Naive thymus-derived CD4-positive, alpha-beta T cell (primary cell): Measurements from ENCODE around the gene ITM2B. TPM values are rescaled to one million over a fixed set of nuclear protein-coding genes. Genes with fewer than 3 reads are reported as not detected.

Experiments used
- ATAC-seq: fragments of 150-1000 bp; cut with Tn5 transposase; 2 replicates; pipeline ENCODE4 v1.10.0; 2021; ENCODE audit warnings: mild to moderate bottlenecking, moderate library complexity
- CTCF ChIA-PET: fragments of 350-600 bp; sonication (Branson Sonifier 250); formaldehyde crosslinking; loops from one replicate; lab custom pipeline; 2021; ENCODE audit warnings: antibody characterized with exemption; lab: Charles Lee
- POLR2A ChIA-PET: fragments of 350-600 bp; sonication (Branson Sonifier 250); formaldehyde crosslinking; loops from one replicate; lab custom pipeline; 2021; ENCODE audit warnings: antibody characterized with exemption, inconsistent platforms; lab: Charles Lee
- DNase-seq, 9 donors: peaks; one replicate each; pipeline versions ENCODE4 v3.0.0 to v3.0.0-alpha.2; 2020 to 2022; ENCODE audit warnings: mixed read lengths in 1 of 9
- H3K27ac ChIP-seq: one replicate; pipeline ENCODE4 v1.7.0; 2013; ENCODE audit warnings: mild to moderate bottlenecking, low read depth, low read length, moderate library complexity
- H3K27me3 ChIP-seq, 2 donors: one replicate each; pipeline ENCODE4 v1.7.0; 2013; ENCODE audit warnings: low read length in 2 of 2, mild to moderate bottlenecking in 2 of 2, moderate library complexity in 2 of 2; ENCODE audit not compliant: control insufficient read depth in 2 of 2, insufficient read depth in 2 of 2
- H3K36me3 ChIP-seq, 3 experiments: 1 replicate in 2 of 3; 2 replicates in 1 of 3; pipeline ENCODE4 v1.7.0; 2013; ENCODE audit warnings: low read length in 3 of 3, mild to moderate bottlenecking in 3 of 3, moderate library complexity in 1 of 3; ENCODE audit not compliant: insufficient read depth in 3 of 3, control insufficient read depth in 2 of 3
- H3K4me1 ChIP-seq, 2 donors: one replicate each; pipeline ENCODE4 v1.7.0; 2013; ENCODE audit warnings: low read length in 2 of 2, mild to moderate bottlenecking in 2 of 2, moderate library complexity in 1 of 2; ENCODE audit not compliant: control insufficient read depth in 2 of 2, insufficient read depth in 2 of 2
- H3K4me3 ChIP-seq: 2 replicates; pipeline ENCODE4 v1.7.0; 2013; ENCODE audit warnings: mild to moderate bottlenecking, low read length
- H3K9me3 ChIP-seq, 3 experiments: 1 replicate in 2 of 3; 2 replicates in 1 of 3; pipeline ENCODE4 v1.7.0; 2013; ENCODE audit warnings: low read length in 3 of 3; ENCODE audit not compliant: control insufficient read depth in 2 of 3
- H3K27ac Mint-ChIP-seq, 9 donors: one replicate each; pipeline ENCODE4 v1.8.0; 2020 to 2022; ENCODE audit warnings: mixed read lengths in 9 of 9, mild to moderate bottlenecking in 8 of 9, moderate library complexity in 5 of 9, inconsistent platforms in 2 of 9
- H3K27me3 Mint-ChIP-seq, 5 donors: one replicate each; pipeline ENCODE4 v1.8.0; 2021 to 2022; ENCODE audit warnings: mixed read lengths in 5 of 5, mild to moderate bottlenecking in 1 of 5
- H3K36me3 Mint-ChIP-seq, 5 donors: one replicate each; pipeline ENCODE4 v1.8.0; 2020 to 2022; ENCODE audit warnings: mixed read lengths in 5 of 5, mild to moderate bottlenecking in 3 of 5, inconsistent platforms in 1 of 5
- H3K4me1 Mint-ChIP-seq, 7 donors: one replicate each; pipeline ENCODE4 v1.8.0; 2020 to 2022; ENCODE audit warnings: mixed read lengths in 7 of 7, mild to moderate bottlenecking in 3 of 7, inconsistent platforms in 1 of 7
- H3K4me3 Mint-ChIP-seq, 10 donors: one replicate each; pipeline ENCODE4 v1.8.0; 2020 to 2022; ENCODE audit warnings: mild to moderate bottlenecking in 10 of 10, mixed read lengths in 10 of 10, moderate library complexity in 6 of 10, inconsistent platforms in 2 of 10
- H3K9me3 Mint-ChIP-seq, 11 donors: one replicate each; pipeline ENCODE4 v1.8.0; 2020 to 2022; ENCODE audit warnings: mixed read lengths in 11 of 11, mild to moderate bottlenecking in 4 of 11, inconsistent platforms in 1 of 11, moderate library complexity in 1 of 11
- intact Hi-C, 2 donors: fragments of 100-400 bp; cut with micrococcal nuclease; formaldehyde crosslinking; loops; one replicate each; pipeline ENCODE4 v1.15.1; 2023
- polyA plus RNA-seq, 2 donors: library from polyadenylated mRNA; unstranded; fragments of 300-500 nt; fragmentation: Illumina TruSeq; gene quantifications; one replicate each; pipeline ENCODE4 v1.2.3, GENCODE V29; 2021
- total RNA-seq, 6 experiments: library from RNA in 5 of 6; stranded (reverse) in 5 of 6; gene quantifications; 1 replicate in 5 of 6; 2 replicates in 1 of 6; pipeline ENCODE4 v1.2.3 and lab custom pipeline; 2021 to 2026

The ITM2B gene
- total and polyA plus RNA-seq, 7 experiments from 2014 or later = 190 to 1,479 (median 659) TPM

DNA sequence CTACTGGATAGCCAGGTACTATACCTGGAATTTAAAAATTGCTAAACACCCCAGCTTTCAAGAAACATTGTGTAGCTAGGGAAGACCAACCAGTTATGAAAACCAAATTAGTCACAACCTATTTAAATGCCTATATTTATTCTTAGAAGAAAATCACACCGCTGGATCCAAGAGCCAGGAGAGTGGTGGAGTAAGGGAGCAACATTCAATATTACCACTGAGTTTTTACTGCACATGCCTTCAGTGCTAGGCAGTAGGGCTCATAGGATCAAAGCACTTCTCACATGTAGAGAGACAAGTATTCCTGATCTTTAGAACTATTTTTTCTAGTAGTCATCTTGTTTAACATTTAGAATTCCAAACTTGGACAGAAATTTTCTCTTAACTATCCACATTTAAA lies 11.2 kb downstream of the ITM2B start:
- no peaks in the 10 kb centered on the region for H3K27me3 Mint-ChIP-seq
- Histone ChIP-seq H3K27me3 (no peaks in the 10 kb centered on the region), H3K9me3 (no peaks in the 10 kb centered on the region), H3K4me3 (no peak overlapping the region), H3K36me3 (peaks cover 0 to 12% (median 4%) of the 10 kb centered on the region in 3 experiments), H3K4me1 (peaks cover 30 to 31% of the 10 kb centered on the region in 2 donors), H3K27ac (peak overlapping the region; percentile 5)
- peaks cover 16 to 87% (median 65%) of the 10 kb centered on the region in 7 donors for H3K4me1 Mint-ChIP-seq
- no peak for ATAC-seq
- peaks cover 0 to 30% (median 14%) of the 10 kb centered on the region in 5 donors for H3K36me3 Mint-ChIP-seq
- H3K4me3 Mint-ChIP-seq = peak overlapping the region in 6 of 10 donors; percentile 7 to 46 (median 26)
- intact Hi-C loops = loop anchor here in 1 of 2 donors (1.0 kb wide), 1 partner anchor 9 kb away; no protein-coding TSS in a partner anchor
- H3K9me3 Mint-ChIP-seq = no peaks in the 10 kb centered on the region
- CTCF ChIA-PET = no interaction called here
- no peak for DNase-seq
- peak overlapping the region in 5 of 9 donors; percentile 9 to 72 (median 60) for H3K27ac Mint-ChIP-seq
- POLR2A ChIA-PET = interaction anchor here (0.6 to 1.2 kb wide), 4 partner anchors 9 to 149 kb away, joined by 3 to 6 read pairs (median 4); partner anchors contain the start of gene MED4

- H3K4me1 ChIP-seq = peaks cover 12 to 31% of the 10 kb centered on the region in 2 donors
- Mint-ChIP-seq H3K27me3 (no peaks in the 10 kb centered on the region), H3K36me3 (peaks cover 0 to 24% (median 9%) of the 10 kb centered on the region in 5 donors), H3K9me3 (no peaks in the 10 kb centered on the region), H3K4me1 (peaks cover 11 to 94% (median 72%) of the 10 kb centered on the region in 7 donors), H3K27ac (peak overlapping the region in 5 of 9 donors; percentile 4 to 82 (median 62)), H3K4me3 (peak overlapping the region in 6 of 10 donors; percentile 23 to 45 (median 32))
- no peak for DNase-seq
- no peak for ATAC-seq
- peaks cover 0 to 4% (median 0%) of the 10 kb centered on the region in 3 experiments for H3K36me3 ChIP-seq
- H3K27me3 ChIP-seq = no peaks in the 10 kb centered on the region
- ChIA-PET CTCF (interaction anchor here (1.0 kb wide), 1 partner anchor 17 kb away, joined by 4 read pairs; no protein-coding TSS in a partner anchor), POLR2A (interaction anchor here (0.8 to 1.3 kb wide), 4 partner anchors 9 to 119 kb away, joined by 3 read pairs; no protein-coding TSS in a partner anchor)
- intact Hi-C loops = no loop called here
- H3K9me3 ChIP-seq = no peaks in the 10 kb centered on the region
- H3K4me3 ChIP-seq = no peak overlapping the region
- no peak overlapping the region for H3K27ac ChIP-seq
Observed at GRCh38 chr13:48246102-48246501, 13.1 kb downstream of the ITM2B start.

DNA sequence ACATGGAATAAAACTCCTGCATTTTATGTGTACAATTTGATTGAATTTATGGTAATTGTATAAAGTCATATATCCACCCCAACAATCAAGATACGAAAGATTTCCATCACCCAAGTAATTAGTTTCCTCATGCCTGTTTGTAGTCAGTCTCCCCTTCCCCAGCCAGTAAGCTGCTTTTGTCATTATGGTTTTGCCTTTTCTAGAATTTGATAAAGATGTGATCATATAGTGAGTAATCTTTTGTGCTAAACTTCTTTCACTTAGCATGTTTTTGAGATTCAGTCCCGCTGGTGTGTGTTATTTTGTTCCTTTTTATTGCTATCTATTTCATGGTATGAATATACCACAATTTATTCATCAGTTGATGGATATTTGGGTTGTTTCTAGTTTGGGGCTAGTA lies 16.0 kb downstream of the ITM2B start:
- POLR2A ChIA-PET = interaction anchor here (1.0 to 1.1 kb wide), 2 partner anchors 10 to 13 kb away, joined by 3 to 4 read pairs; no protein-coding TSS in a partner anchor
- Mint-ChIP-seq H3K27ac (peak overlapping the region in 7 of 9 donors; percentile 9 to 66 (median 30)), H3K4me1 (peaks cover 4 to 95% (median 80%) of the 10 kb centered on the region in 7 donors), H3K36me3 (peaks cover 0 to 28% (median 12%) of the 10 kb centered on the region in 5 donors), H3K4me3 (peak overlapping the region in 8 of 10 donors; percentile 4 to 38 (median 15)), H3K27me3 (no peaks in the 10 kb centered on the region), H3K9me3 (no peaks in the 10 kb centered on the region)
- CTCF ChIA-PET = no interaction called here
- no peak overlapping the region for H3K4me3 ChIP-seq
- H3K27me3 ChIP-seq = no peaks in the 10 kb centered on the region
- H3K27ac ChIP-seq = no peak overlapping the region
- ATAC-seq (no peak), DNase-seq (no peak)
- H3K9me3 ChIP-seq = no peaks in the 10 kb centered on the region
- H3K36me3 ChIP-seq = peaks cover under 1 to 6% (median 1%) of the 10 kb centered on the region in 3 experiments
- intact Hi-C loops = no loop called here
- H3K4me1 ChIP-seq = peaks cover 2 to 44% of the 10 kb centered on the region in 2 donors

DNA sequence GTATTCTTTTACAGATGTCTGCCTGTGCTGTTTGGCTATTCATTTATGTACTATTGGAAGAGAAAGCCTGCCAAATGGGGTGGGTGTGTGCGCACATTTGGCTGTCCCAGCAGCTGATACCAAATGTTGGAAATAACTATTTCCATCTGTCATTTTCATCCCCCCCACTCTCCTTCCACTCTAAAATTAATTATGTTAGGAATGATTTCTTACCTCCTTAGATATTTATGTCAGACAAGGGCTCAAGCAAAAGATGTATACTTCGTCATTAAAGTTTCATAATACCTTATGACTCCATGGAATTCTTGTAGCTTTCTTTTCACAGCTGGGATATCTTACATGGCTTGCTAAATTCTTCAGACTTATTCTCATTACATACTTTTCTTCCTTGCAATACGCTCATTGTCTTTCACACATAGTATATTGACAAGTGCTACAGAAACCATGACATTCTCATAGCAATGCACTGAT lies 18.6 kb downstream of the ITM2B start:
- H3K27ac Mint-ChIP-seq = peak overlapping the region in 6 of 9 donors; percentile 38 to 81 (median 57)
- Histone ChIP-seq H3K27me3 (no peaks in the 10 kb centered on the region), H3K4me1 (peaks cover 2 to 49% of the 10 kb centered on the region in 2 donors), H3K4me3 (no peak overlapping the region), H3K27ac (no peak overlapping the region), H3K36me3 (peaks cover 13 to 28% (median 21%) of the 10 kb centered on the region in 3 experiments), H3K9me3 (no peaks in the 10 kb centered on the region)
- CTCF ChIA-PET = no interaction called here
- POLR2A ChIA-PET = interaction anchor here (1.1 to 1.6 kb wide), 3 partner anchors 10 to 124 kb away, joined by 3 to 5 read pairs (median 3); partner anchors contain the start of gene ITM2B
- no peaks in the 10 kb centered on the region for H3K27me3 Mint-ChIP-seq
- H3K36me3 Mint-ChIP-seq = peaks cover 3 to 43% (median 17%) of the 10 kb centered on the region in 5 donors
- H3K4me3 Mint-ChIP-seq = peak overlapping the region in 5 of 10 donors; percentile 12 to 41 (median 38)
- intact Hi-C loops = loop anchor here in 1 of 2 donors (1.0 to 2.0 kb wide), 2 partner anchors 8 to 13 kb away; no protein-coding TSS in a partner anchor
- no peak for DNase-seq
- no peaks in the 10 kb centered on the region for H3K9me3 Mint-ChIP-seq
- peaks cover 7 to 89% (median 74%) of the 10 kb centered on the region in 7 donors for H3K4me1 Mint-ChIP-seq
- ATAC-seq = no peak

- H3K27ac Mint-ChIP-seq = peak overlapping the region in 6 of 9 donors; percentile 34 to 81 (median 53)
- peaks cover 3 to 45% (median 19%) of the 10 kb centered on the region in 5 donors for H3K36me3 Mint-ChIP-seq
- H3K4me1 Mint-ChIP-seq = peaks cover 7 to 86% (median 75%) of the 10 kb centered on the region in 7 donors
- POLR2A ChIA-PET = no interaction called here
- Histone ChIP-seq H3K36me3 (peaks cover 14 to 32% (median 23%) of the 10 kb centered on the region in 3 experiments), H3K4me3 (no peak overlapping the region), H3K27me3 (no peaks in the 10 kb centered on the region), H3K4me1 (peaks cover 4 to 45% of the 10 kb centered on the region in 2 donors), H3K9me3 (no peaks in the 10 kb centered on the region), H3K27ac (no peak overlapping the region)
- CTCF ChIA-PET = no interaction called here
- ATAC-seq (no peak), DNase-seq (no peak)
- intact Hi-C loops = no loop called here
- no peaks in the 10 kb centered on the region for H3K9me3 Mint-ChIP-seq
- no peaks in the 10 kb centered on the region for H3K27me3 Mint-ChIP-seq
- peak overlapping the region in 3 of 10 donors; percentile 38 to 41 (median 39) for H3K4me3 Mint-ChIP-seq
Observed at GRCh38 chr13:48252176-48252575, 19.2 kb downstream of the ITM2B start.

DNA sequence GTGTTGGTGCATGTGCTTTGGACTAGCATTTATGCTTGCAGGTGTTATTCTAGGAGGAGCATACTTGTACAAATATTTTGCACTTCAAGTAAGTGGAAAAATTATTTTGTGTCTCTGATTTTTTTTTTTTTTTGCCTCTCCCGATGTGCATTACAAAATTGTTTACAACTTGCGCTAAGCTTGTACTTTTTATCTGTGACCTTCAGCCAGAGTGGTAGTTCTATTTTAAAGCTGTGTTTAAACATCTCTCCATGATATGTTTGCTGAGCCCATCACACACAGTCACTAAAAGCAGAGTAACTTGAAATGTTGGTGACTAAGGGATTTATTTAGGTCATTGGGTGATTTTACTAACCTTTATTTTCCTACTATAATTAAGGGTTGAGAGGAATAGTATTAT lies 20.8 kb downstream of the ITM2B start:
- DNase-seq (no peak), ATAC-seq (no peak)
- Histone ChIP-seq H3K9me3 (no peaks in the 10 kb centered on the region), H3K4me1 (peaks cover 4 to 39% of the 10 kb centered on the region in 2 donors), H3K27me3 (no peaks in the 10 kb centered on the region), H3K4me3 (no peak overlapping the region), H3K36me3 (peaks cover 23 to 44% (median 27%) of the 10 kb centered on the region in 3 experiments), H3K27ac (no peak overlapping the region)
- peaks cover 7 to 89% (median 76%) of the 10 kb centered on the region in 7 donors for H3K4me1 Mint-ChIP-seq
- POLR2A ChIA-PET = interaction anchor here (0.7 kb wide), 1 partner anchor 22 kb away, joined by 3 read pairs; no protein-coding TSS in a partner anchor
- H3K27ac Mint-ChIP-seq = peak overlapping the region in 7 of 9 donors; percentile 2 to 84 (median 21)
- intact Hi-C loops = no loop called here
- no peaks in the 10 kb centered on the region for H3K9me3 Mint-ChIP-seq
- no peaks in the 10 kb centered on the region for H3K27me3 Mint-ChIP-seq
- CTCF ChIA-PET = interaction anchor here (1.0 kb wide), 1 partner anchor 126 kb away, joined by 4 read pairs; no protein-coding TSS in a partner anchor
- peak overlapping the region in 3 of 10 donors; percentile 3 to 36 (median 14) for H3K4me3 Mint-ChIP-seq
- peaks cover 3 to 58% (median 30%) of the 10 kb centered on the region in 5 donors for H3K36me3 Mint-ChIP-seq
